ENCODE results near the gene IL1RAP. TPM values are rescaled to one million over a fixed set of nuclear protein-coding genes. Genes with fewer than 3 reads are reported as not detected.

IL1RAP gene
- total and polyA plus RNA-seq, 2 experiments from 2014 or later, result 3.6 to 5.0 TPM

DNA sequence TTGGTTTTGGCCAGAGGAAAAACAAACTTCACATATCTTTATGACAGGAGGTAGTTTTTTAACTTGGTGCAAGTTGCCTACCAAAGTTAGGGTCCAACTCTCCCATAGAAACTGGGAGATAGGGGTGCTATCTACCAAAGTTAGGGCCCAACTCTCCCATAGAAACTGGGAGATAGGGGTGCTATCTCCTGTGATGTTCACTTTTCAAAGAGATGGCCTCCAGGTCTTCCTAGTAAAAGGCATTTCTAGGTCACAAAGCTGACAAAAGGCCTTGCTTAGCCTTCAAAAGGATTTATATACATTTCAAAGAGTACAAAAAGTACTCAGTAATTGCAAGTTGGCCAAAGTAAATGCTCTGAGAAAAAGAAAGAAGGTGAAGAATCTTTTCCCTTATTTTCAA is 27.1 kb downstream of the IL1RAP start:
- Histone ChIP-seq H3K9me2 (ENCODE audit: insufficient read depth) (no peaks in the 10 kb centered on the region), H3K79me2 (replicated peaks; ENCODE audit: insufficient read depth) (no peaks in the 10 kb centered on the region), H2AFZ (no peak overlapping the region), H3K4me3 (no peak overlapping the region), H3F3A (replicated peaks; ENCODE audit: low read depth) (no peaks in the 10 kb centered on the region), H3K27ac (ENCODE audit: low read depth) (no peak overlapping the region), H4K20me1 (replicated peaks; ENCODE audit: insufficient read depth) (no peaks in the 10 kb centered on the region; the same call in 1 of the 2 replicates), H3K27me3 (ENCODE audit: insufficient read depth) (peaks cover 89% of the 10 kb centered on the region), H3K4me2 (no peak overlapping the region), H3K36me3 (ENCODE audit: insufficient read depth) (no peaks in the 10 kb centered on the region), H3K4me1 (ENCODE audit: insufficient read depth) (no peaks in the 10 kb centered on the region; the same call in 1 of the 2 replicates)
- TF ChIP-seq JUNB (IDR thresholded peaks at IDR 0.05; ENCODE audit: unreplicated experiment), result no peak
- TF ChIP-seq POLR2AphosphoS5 (IDR thresholded peaks at IDR 0.05; ENCODE audit: low read depth), result peak; percentile 53; the same call in 1 of the 2 replicates
- no peak for TF ChIP-seq ZNF114 (CRISPR knock-in tag; IDR thresholded peaks at IDR 0.05)
- TF ChIP-seq, protein P1, sequence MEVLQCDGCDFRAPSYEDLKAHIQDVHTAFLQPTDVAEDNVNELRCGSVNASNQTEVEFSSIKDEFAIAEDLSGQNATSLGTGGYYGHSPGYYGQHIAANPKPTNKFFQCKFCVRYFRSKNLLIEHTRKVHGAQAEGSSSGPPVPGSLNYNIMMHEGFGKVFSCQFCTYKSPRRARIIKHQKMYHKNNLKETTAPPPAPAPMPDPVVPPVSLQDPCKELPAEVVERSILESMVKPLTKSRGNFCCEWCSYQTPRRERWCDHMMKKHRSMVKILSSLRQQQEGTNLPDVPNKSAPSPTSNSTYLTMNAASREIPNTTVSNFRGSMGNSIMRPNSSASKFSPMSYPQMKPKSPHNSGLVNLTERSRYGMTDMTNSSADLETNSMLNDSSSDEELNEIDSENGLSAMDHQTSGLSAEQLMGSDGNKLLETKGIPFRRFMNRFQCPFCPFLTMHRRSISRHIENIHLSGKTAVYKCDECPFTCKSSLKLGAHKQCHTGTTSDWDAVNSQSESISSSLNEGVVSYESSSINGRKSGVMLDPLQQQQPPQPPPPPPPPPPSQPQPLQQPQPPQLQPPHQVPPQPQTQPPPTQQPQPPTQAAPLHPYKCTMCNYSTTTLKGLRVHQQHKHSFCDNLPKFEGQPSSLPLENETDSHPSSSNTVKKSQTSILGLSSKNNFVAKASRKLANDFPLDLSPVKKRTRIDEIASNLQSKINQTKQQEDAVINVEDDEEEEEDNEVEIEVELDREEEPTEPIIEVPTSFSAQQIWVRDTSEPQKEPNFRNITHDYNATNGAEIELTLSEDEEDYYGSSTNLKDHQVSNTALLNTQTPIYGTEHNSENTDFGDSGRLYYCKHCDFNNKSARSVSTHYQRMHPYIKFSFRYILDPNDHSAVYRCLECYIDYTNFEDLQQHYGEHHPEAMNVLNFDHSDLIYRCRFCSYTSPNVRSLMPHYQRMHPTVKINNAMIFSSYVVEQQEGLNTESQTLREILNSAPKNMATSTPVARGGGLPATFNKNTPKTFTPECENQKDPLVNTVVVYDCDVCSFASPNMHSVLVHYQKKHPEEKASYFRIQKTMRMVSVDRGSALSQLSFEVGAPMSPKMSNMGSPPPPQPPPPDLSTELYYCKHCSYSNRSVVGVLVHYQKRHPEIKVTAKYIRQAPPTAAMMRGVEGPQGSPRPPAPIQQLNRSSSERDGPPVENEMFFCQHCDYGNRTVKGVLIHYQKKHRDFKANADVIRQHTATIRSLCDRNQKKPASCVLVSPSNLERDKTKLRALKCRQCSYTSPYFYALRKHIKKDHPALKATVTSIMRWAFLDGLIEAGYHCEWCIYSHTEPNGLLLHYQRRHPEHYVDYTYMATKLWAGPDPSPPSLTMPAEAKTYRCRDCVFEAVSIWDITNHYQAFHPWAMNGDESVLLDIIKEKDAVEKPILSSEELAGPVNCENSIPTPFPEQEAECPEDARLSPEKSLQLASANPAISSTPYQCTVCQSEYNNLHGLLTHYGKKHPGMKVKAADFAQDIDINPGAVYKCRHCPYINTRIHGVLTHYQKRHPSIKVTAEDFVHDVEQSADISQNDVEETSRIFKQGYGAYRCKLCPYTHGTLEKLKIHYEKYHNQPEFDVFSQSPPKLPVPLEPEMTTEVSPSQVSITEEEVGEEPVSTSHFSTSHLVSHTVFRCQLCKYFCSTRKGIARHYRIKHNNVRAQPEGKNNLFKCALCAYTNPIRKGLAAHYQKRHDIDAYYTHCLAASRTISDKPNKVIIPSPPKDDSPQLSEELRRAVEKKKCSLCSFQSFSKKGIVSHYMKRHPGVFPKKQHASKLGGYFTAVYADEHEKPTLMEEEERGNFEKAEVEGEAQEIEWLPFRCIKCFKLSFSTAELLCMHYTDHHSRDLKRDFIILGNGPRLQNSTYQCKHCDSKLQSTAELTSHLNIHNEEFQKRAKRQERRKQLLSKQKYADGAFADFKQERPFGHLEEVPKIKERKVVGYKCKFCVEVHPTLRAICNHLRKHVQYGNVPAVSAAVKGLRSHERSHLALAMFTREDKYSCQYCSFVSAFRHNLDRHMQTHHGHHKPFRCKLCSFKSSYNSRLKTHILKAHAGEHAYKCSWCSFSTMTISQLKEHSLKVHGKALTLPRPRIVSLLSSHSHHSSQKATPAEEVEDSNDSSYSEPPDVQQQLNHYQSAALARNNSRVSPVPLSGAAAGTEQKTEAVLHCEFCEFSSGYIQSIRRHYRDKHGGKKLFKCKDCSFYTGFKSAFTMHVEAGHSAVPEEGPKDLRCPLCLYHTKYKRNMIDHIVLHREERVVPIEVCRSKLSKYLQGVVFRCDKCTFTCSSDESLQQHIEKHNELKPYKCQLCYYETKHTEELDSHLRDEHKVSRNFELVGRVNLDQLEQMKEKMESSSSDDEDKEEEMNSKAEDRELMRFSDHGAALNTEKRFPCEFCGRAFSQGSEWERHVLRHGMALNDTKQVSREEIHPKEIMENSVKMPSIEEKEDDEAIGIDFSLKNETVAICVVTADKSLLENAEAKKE (CRISPR knock-in tag; IDR thresholded peaks at IDR 0.05), result 0 out of 2 replicates have a peak, but pooled peaks have one; percentile 18
- TF ChIP-seq NANOG (IDR thresholded peaks at IDR 0.05; ENCODE audit: borderline replicate concordance), result peak; percentile 26; the same call in 1 of the 2 replicates
- no peak for TF ChIP-seq ETS1 (IDR thresholded peaks at IDR 0.05)
- ATAC-seq (peak; percentile 80), DNase-seq (ENCODE audit: low spot score) (peak; percentile 62)
- peaks cover 32% of the 10 kb centered on the region for H3K4me1 Mint-ChIP-seq
- no peak overlapping the region for H3K4me3 Mint-ChIP-seq
- no peak overlapping the region for H3K27ac Mint-ChIP-seq
- H3K9me3 Mint-ChIP-seq, result no peaks in the 10 kb centered on the region
- H3K36me3 Mint-ChIP-seq (ENCODE audit: low read depth), result no peaks in the 10 kb centered on the region
- H3K27me3 Mint-ChIP-seq (ENCODE audit: insufficient read depth, low read depth, poor library complexity), result peaks cover 34% of the 10 kb centered on the region
